Right forelimb (tissue), 1 donor: ENCODE results near the gene OBI1.

Source experiments
- DNase-seq: peaks from one replicate; pipeline ENCODE4 v3.0.0-alpha.2; 2018

Gene OBI1

DNA sequence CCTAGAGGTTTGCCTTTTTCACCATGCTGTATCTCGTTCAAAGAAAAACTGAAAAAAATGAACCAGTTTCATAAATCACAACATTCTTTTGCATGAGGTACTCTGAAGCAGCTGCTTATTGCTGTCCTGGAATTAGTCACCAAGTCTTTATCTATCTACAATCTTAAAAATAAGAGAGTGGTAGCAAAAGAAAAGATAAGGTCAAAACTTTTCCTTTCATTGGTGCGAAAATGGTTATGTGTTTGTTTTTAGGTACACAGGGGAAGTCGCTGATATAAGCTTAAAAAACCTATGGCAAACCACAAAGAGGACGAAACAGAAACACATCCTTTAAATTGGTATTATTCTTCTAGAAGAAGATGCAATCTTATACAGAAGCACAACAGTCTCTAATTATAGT, 20.7 kb downstream of the OBI1 start:
- DNase-seq = no peak

DNA sequence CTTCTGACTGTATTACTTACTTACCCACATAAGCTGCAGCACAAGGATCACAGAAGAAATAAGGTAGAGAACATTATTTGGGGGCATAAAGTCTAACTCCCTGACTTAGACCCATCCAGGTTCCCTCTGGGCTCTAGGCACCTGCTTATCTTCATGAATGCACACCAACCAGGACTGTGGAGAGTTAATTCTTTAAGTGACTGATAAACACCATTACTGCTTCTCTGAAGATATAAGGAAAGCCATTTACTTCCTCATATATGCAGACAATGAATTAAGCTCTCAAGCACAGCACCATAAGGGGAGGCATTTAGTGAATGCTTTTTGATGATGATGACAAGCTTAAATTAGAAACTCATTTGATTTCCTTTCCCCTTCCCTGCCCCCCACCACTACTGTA, 22.5 kb downstream of the OBI1 start:
- no peak for DNase-seq

DNA sequence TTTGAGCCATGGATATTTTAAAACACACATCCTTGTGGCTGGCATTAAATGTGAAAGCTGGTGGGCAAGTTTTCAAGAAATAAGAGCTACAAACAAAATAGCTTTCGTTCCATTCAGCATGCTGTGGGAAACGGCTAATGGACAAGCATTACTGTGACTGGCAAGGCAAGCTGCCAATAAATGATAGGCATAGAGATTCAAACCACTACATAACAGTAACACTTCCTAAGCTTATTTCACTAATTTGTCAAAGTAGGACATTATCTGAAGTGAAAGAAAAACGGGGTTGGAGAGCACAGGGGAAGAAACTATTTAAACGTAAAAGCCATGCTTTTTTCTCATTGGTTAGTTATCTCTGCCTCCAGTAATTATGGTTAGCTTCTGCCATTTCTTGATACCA, 26.0 kb downstream of the OBI1 start:
- DNase-seq = no peak

DNA sequence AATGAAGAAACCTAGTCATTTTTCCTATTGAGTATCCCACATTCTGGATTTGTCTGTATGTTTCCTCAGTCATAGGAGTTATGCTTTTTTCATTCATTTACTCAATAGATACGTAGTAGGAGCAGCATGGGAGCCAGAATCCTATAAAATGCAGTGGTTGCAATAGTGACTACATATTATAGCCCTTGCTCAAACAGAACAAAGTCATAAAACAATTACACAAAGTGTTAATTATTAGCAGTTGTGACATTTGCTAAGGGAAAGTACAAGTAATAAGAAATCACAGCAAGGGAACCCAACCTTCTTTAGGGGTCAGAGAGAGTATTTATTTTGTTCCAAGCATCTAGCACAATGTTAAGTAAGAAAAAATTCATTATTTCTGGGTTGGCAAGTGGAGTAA, 27.9 kb downstream of the OBI1 start:
- no peak for DNase-seq

DNA sequence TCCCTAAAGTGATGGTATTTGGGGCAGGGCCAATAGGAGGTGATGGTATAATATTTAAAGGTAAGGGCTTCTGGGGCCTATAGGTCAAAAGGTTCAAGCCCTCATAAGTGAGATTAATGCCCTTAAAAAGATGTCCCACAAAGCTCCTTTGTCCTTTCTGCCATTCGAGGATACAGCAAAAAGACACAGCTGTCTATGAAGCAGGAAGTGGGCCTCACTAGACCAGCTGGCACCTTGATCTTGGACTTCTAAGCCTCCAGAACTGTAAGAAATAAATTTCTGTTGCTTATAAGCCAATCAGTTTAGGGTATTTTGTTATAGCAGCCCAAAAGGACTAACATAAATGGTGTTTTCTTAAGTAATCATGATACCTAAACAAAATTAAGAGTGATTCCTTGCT, 28.4 kb downstream of the OBI1 start:
- DNase-seq = no peak

DNA sequence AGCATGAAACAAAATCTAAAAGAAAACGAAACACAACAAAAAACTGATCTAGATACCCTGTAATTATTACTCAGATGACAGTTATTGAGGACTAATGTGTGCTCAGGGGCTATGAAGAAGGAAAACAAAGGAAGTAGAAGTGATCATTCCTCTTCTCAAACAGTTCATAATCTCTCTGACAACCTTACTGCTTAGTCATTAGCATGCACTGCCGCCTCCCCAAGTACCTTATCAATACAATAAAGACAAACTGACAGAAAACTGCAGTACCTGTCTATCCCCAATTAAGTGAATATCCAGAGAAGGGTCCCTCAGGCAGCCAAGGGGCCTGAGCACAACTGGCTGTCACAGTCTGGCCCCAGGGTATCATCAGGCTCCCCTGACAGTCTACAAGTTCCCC, 33.6 kb downstream of the OBI1 start:
- DNase-seq = no peak

DNA sequence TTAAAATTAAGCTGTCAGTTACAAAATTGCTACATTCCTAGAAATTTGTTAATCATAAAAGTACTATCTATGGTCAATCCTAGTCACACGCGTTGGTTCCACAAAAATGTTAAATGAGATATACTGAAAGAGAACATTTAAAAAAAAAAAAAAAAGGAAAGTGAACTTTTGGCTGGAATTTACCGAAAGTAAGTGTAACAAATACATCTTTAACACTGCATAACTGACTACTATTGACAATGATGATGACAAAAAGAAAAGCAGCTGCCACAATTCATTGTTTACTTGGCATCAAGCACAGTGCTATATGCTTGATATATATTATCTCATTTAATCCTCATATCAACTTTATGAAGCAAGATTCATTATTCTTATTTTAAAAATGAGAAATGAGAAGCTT, 35.8 kb downstream of the OBI1 start:
- no peak for DNase-seq

DNA sequence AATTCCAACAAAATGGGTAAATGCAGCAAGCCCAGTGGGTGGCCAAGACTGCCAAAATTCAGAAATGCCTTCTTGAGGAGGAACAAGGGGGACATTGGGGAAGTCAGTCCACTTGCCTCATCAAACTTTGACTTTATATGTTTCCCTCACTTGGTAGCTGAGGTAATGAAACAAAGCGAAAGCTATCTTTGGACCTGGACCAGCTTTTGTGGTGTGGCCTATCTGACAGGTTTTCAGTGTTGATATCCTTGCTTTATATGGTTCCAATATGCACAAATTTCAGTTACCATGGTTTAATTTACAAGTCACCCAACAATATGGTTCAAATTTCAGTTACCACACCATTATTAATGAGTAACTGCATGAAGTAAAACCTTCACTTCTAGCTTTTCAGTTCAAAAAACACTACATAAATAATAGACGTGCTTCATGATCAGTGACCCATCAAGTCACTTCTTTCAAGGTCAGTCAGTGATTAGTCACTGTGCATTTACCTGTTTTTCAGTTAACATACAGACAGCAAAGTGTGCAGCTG, 38.0 kb downstream of the OBI1 start:
- DNase-seq = no peak

DNA sequence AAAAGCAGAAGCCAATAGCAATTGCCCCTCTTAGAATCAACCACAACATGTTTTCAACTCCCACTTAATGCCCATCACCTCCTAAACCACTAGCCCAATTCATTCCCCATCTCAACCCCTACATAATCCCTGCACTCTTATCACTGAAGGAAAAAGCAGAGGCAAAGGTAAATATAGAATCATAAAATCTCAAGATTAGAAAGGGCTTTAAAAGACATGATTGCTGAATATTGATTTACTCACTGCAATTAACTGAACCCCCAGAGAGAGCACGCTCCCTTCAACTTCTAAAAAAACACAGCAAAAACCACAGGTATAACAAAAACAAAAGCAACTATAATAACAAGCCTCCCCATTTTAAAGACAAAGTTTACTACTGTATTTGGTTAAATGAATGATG, 40.5 kb downstream of the OBI1 start:
- no peak for DNase-seq

DNA sequence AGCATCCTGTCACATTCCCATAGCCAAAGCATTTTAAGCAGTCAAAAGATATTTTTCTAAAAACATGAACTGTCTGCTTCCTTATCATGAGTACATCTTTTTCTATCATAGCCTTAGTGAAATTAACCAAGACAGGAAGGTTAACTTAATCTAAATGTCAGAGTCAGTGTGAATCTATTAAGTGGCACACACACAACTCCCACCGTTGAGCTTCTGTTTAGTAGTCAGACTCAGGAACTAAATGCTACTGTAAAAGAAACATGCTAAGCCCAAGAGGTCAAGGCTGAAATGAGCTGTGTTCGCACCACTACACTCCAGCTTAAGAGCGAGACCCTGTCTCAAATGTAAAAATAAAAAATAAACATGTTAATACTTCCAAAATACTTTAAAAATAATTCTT, 47.9 kb downstream of the OBI1 start:
- DNase-seq = no peak

DNA sequence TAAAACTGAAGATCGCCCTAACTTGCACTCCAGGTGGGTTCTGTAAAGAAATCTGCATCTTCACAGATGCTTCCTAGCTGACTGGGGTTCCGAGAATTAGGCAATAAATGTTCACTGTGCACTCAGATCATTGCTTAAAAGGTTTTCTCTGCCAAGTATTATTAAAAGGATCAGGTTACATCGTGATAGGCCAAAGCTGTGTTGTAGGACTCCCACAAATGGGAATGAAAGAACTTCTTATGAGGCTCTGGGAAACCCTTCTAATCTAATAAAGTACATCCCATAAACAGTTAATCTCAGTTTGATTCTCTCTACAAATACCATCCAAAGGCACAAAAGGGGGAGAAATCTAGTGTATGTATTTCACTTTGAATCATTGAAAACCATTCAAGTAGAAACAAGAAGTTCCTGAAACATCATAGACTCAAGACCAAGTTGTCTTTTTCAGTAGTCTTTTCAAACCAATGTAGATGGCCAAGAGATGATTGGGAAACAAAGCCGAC, 48.5 kb downstream of the OBI1 start:
- DNase-seq = no peak

DNA sequence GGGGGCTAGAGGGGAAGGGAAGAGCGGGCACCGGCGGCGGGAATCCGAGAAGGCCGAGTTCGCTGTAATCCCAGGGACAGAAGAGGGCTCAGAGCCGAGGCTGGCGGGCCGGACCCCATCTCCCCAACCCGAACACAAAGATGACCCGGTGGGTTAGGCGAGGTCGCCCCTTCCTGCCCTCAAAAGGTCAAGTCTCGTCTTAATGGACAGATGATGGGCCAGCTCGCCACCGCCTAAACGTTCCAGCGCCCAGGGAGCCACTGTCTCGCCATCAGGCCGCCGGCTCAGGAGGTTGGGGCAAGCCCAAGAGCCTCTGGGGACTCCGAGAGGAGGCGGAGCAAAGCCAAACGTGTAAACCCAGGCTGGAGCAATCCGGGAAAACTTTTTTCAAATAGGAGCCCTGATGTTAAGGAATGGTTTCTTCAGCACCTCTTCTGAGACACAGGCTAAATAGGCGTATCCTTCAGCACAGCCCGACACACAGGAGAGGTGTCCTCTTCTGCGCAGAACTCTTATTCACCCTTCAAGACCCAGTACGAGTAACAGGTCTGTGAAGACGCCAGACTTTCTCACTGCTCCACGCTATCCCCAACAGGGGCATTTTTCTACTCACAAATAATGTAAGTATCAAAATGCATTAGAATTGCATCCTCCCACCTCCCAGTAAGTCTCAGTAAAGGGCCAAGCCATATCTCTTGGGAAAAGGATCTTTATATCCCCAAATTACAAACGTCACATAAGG, 49.3 kb downstream of the OBI1 start:
- DNase-seq = no peak

DNA sequence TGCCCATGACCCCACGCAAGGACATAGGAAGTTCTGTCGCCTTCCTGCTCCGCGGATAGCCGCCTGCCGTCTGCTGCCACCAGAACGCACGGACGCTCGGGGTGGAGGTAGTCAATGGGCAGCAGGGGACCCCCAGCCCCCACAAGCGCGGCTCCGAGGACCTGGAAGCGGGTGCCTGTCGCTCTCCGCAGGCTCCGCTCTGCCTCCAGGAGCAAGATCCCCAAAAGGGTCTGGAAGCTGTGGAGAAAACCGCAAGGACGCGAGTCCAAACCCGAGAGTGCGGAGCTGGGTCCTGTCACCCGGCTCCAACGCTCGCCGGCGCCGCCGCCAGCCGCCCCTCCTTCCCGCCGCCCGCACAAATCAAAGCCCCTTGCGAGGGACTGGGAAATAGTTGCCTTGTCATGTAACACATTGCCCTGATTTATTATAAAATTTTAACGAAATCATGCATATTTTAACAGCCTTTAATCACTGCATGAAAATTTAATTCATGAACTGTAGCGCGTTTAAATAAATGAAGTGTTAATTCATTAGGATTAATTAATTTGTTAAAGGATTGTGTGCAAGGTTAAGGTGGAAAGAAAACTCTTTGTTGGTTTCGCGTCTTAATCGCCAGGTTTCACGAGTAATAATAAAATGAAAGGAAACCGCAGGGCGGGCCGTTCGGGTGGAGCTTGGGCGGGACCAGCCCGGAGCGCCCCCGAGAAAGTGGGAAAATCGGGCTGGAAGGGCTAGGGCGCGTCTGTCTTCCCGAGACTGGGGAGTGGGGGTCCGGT, 50.1 kb downstream of the OBI1 start:
- DNase-seq = no peak

DNA sequence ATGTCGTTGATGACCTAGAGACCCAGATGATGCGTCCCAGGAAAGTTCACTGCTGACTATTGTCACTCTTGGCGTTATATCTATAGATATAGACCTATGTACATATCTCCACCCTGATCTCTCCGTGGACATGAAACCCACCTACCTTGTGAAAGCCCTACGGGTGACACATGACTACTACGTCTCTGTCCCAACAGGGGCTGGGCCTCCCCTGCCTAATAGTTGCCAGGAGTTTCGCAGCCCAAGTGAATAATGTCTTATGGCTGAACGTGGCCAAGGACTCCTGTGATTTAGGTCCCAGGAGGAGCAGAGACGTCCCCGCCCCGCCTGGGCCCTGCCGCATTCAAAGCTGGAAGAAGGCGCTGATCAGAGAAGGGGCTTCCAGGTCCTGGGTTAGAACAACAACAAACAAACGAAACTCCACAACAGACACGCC, 50.7 kb downstream of the OBI1 start:
- no peak for DNase-seq

DNA sequence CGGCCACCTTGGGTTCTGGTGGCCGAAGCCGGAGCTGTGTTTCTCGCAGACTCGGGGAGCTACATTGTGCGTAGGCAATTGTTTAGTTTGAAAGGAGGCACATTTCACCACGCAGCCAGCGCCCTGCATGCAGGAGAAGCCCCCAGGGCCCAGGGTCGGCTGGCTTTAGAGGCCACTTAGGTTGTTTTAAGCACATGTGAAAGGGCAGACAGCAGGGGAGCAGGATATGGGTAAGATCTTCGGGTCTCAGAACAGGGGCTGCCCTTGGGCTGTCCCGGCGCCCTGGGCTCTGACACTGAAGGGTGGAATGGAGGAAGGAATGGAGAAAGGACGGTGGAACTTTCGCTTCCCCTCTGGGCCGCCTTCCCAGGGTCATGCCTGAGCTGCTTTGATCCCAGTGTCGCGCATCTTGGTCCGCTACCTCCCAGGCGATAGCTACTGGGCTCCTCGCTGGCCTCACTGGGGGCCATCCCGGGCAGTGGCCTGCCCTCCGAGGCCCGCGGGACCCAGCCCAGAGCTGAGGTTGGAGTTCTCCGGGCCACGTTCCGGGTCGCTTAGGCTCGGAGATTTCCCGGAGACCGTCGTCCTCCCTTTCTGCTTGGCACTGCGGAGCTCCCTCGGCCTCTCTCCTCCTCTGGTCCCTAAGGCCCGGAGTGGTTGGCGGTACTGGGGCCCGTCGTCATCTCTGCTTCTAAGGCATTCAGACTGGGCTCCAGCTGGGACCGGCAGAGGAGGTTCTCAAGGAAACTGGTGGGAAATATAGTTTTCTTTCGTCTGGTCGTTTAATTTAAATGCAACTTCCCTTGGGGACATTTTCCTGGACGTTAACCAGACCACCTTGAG, 51.3 kb downstream of the OBI1 start:
- no peak for DNase-seq

DNA sequence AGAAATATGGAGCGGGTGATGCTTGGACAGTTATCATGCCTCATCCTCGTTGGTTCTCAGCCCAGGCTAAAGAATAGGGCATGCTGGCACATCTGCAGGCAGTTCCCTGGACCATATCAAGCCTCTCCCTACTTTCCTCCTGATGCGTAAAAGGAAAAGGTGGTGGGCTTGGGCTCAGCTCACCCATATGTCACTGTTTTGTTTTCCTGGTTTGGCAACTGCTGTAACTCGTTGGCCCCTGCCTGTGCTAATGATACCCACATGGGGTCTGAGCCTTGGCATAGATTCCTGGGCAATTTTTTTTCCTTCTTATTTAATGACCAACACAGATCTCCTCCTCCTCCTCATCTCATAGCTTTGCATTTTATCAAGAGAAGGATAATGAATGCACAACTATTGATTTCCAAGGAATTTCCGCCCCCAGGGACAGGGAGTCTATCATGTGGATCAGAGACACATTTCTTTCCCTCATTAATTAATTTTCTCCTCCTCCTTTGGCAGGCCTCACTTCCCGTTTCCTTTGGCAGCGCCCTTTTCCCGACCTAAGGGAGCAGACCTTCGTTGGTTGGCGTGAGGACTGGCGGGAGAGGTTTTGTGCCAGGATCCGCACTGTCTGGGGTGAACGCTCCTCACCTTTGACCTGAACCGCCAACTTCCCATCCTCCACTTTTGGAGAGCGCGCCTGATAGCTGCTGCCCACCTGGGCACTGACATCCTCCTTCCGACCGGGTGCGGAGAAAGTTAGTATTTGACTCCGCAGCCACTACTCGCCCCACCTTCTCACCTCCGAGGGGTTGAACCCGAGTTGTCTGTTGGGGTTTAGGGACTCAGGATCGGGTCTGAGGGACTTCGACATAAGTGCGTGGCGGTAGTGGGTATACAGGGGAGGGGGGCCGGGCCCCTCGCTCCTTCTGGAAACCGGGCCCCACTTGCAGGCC, 52.2 kb downstream of the OBI1 start:
- no peak for DNase-seq

DNA sequence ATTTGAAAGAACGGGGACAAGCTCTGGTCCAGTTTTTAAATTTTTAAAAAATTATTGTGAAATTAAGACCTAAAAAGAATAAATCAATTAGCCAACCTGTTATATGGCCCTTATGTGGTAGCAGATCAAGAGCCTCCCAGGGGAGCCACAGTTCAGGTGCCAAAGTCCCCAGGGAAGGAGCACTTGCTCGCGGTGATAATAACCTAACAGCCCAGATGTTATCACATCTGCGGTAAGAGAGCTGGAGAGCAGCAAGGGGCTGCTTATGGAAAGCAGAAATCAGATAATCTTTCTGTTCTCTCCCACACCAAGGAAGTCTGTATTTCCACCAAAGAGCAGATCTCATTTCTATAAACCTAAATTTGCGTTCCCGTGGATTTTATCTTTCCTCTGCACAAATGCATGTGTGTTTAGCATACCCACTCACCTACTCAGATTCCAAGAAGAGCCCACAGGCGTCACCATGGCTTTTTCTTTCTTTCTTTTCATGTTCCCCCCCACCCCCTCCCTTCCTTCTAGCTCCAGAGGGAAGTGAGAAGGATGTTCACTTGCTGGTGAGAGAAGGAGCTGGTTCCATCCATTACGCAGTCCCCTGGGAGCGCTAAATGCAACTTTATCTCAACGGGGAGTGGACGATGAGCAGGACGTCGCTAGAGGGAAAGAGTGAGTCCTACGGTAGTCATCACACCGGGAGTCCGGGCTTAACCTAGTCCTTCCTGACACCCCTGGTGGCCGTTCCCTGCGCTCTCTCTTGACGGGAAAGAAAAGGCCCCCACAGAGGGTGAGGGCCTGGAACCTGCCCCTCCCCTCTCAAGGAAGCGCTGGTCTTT, 54.0 kb downstream of the OBI1 start:
- DNase-seq = no peak

DNA sequence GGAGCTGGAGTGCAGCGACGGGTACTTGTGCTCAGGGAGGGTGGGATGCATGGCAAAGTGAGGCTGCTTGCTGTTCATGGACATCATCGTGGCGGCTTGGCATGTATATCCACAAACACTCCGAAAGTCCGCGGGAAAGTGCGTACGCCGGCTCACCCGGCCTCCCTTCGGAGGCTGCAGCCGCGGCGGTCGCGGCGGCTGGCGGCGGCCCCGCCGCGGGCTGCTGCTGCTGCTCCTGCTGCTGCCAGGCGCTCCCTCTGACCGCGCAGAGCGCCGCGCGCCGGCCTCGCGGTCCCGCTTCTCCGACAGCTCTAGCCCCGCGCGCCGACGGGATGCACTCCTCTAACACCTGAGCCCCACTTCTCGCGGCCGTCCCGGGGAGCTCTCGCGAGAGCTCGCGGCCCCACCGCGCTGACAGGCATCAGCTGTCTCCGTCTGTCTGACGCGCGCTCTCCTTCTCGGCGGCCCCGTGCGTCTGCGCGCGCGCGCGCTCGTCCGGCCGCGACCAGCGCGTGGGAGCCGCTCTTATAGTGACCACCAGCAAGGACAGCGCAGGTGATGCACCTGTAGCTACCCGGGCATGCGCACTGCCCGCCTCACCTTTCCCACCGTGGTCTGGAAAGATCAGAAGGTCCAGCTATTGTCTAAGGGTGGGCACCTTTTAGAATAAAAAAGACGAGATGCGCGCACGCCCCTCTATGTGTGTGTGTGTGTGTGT, 55.6 kb downstream of the OBI1 start, which contains the start of gene POU4F1:
Gene POU4F1 (minus strand): TSS at position 313 of the 718 bp plus-strand sequence. CDS start 226 bp downstream, at position 87.
- DNase-seq = peak; percentile 80

DNA sequence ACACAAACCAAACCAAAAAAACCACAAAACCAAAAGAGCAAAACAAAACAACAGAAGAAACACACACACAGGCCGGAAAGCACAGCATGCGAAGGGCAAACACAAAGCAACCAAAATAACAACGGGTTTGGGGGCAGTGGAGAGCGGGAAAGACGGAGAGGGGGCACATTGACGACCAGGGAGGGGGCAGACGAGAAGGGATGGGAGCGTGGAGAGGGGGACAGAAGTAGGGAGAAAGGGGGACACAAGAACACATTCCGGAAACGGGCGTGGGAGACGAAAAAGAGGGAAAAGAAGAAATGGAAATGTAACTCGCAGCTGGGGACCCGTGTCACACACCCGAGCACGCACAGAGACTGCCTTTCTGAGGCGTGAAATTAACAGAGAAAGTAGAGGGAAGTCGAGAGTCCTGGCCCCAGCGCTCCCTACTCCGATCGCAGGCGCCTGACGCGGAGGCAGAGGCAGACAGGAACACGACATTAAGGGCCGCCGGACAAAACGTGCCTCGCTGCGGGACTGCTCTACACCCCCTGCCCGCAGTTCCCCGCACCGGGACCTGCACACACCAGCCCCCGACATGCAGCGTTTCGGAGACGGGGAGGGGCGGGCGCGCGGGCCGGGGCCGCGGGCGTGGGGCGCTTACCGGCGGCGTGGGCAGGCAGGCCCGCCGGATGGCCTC, 56.3 kb downstream of the OBI1 start:
- DNase-seq = no peak
